Thyroid gland (tissue), 4 donors: ENCODE measurements around the gene ACOX2.

Experiments
- CTCF ChIP-seq, 6 experiments: fragments of 200-600 bp in 3 of 6; fragments of 450-650 bp in 3 of 6; sonication (generic) in 3 of 6; IDR thresholded peaks; one replicate each; pipeline ENCODE4 v1.5.1; 2016 to 2019; ENCODE audit warnings: antibody characterized with exemption in 6 of 6, mild to moderate bottlenecking in 2 of 6, inconsistent platforms in 1 of 6, moderate library complexity in 1 of 6
- POLR2A ChIP-seq, 2 donors: fragments of 450-650 bp; IDR thresholded peaks; one replicate each; pipeline ENCODE4 v1.6.1; 2017; ENCODE audit warnings: antibody characterized with exemption in 2 of 2, mild to moderate bottlenecking in 2 of 2, moderate library complexity in 1 of 2

DNA sequence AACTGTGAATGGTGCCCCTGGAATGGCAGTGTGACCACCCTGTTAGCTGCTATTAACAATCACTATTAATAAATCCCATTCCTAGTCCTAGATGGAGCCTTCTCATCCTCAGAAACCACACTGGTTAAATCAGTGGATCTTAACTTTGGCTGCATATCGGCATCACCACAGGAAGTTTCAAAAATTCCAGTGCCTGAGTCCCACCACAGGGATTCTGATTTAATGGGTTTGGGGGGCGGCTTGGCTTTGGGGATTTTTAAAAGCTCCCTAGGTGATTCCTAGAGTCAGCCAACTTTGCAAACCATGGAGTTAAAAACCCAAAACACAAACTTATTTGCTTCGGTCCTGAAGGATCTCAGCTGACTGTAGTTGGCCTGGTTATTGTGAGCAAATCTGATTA lies 37.1 kb upstream of the ACOX2 start:
- TF ChIP-seq CTCF (IDR thresholded peaks at IDR 0.05): no peak
- TF ChIP-seq POLR2A (IDR thresholded peaks at IDR 0.05): no peak
